HL-60 (cell line): Measurements from ENCODE around the gene DDX23.
"Not testable (repeated sequence)": the region's sequence is repeated elsewhere in the genome, so short reads cannot be mapped to it uniquely, and the experiment has no call there.

Experiments used
- GABPA ChIP-seq: IDR thresholded peaks from 2 replicates; pipeline ENCODE4 v1.6.1; 2012; ENCODE audit warnings: low read depth
- POLR2AphosphoS5 ChIP-seq: IDR thresholded peaks from 2 replicates; pipeline ENCODE4 v1.6.1; 2012; ENCODE audit warnings: low read depth
- REST ChIP-seq: IDR thresholded peaks from 2 replicates; pipeline ENCODE4 v1.6.1; 2012; ENCODE audit warnings: low read depth; ENCODE audit not compliant: insufficient replicate concordance
- TF ChIP-seq, protein P1 (sequence below): IDR thresholded peaks from one replicate; pipeline ENCODE4 v1.5.1; 2011; ENCODE audit warnings: low read length, control low read depth, inconsistent platforms; ENCODE audit not compliant: insufficient read depth

- TF ChIP-seq, protein P1, sequence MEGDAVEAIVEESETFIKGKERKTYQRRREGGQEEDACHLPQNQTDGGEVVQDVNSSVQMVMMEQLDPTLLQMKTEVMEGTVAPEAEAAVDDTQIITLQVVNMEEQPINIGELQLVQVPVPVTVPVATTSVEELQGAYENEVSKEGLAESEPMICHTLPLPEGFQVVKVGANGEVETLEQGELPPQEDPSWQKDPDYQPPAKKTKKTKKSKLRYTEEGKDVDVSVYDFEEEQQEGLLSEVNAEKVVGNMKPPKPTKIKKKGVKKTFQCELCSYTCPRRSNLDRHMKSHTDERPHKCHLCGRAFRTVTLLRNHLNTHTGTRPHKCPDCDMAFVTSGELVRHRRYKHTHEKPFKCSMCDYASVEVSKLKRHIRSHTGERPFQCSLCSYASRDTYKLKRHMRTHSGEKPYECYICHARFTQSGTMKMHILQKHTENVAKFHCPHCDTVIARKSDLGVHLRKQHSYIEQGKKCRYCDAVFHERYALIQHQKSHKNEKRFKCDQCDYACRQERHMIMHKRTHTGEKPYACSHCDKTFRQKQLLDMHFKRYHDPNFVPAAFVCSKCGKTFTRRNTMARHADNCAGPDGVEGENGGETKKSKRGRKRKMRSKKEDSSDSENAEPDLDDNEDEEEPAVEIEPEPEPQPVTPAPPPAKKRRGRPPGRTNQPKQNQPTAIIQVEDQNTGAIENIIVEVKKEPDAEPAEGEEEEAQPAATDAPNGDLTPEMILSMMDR, result not testable (repeated sequence)
- not testable (repeated sequence) for TF ChIP-seq POLR2AphosphoS5, GABPA, REST
Measured at GRCh38 chr12:48854932-48855331, 3.0 kb upstream of the DDX23 start.
